CD4-positive, alpha-beta T cell treated with Interleukin-15 for 4 hours (primary cell): ENCODE measurements around the gene YAP1.
A peak's percentile ranks its signal among the peaks of the same experiment; 100 is the strongest.
"Not testable (repeated sequence)": the region's sequence is repeated elsewhere in the genome, so short reads cannot be mapped to it uniquely, and the experiment has no call there.

Source experiments
- DNase-seq: peaks from one replicate; pipeline ENCODE4 v3.0.0-alpha.2; 2020; ENCODE audit warnings: low spot score

YAP1 gene

DNA sequence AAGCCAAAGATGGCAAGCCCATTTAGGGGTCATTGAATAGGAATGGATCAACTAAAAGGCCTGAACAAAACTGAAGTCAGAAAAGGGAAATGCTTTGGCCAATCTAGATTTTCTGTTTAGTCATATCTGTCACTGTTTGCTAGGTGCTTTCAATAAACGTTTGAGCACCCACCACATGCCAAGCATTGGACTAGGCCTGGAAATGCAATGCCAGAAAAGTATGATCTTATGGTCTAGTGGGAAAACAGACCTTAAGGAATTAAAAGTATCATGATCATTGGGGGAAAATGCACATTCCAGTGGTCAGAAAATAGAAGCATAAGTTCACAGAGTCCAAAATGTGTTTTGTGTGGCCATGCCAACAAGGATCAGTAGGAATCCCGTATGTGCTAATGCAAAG, 130.3 kb downstream of the YAP1 start:
- DNase-seq = no peak

DNA sequence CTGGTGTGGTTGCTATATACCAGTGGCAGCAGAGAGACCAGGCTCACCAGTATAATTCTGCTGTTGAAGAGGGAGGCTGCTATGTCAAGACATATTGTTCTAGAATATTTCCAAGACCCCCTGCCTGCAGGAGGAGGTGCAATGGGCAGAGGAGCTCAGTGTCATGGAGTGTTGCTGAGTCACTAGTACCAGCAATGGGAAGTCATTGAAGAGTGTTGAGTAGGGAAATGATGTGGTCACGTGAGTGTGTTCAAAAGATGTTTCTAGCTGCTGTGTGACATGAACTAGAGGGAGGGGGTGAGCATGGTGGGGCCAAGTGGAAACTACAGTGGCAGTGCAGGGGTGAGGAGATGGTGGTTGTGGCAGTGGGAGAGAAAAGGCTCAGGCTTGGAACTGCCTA, 130.8 kb downstream of the YAP1 start:
- no peak for DNase-seq

DNA sequence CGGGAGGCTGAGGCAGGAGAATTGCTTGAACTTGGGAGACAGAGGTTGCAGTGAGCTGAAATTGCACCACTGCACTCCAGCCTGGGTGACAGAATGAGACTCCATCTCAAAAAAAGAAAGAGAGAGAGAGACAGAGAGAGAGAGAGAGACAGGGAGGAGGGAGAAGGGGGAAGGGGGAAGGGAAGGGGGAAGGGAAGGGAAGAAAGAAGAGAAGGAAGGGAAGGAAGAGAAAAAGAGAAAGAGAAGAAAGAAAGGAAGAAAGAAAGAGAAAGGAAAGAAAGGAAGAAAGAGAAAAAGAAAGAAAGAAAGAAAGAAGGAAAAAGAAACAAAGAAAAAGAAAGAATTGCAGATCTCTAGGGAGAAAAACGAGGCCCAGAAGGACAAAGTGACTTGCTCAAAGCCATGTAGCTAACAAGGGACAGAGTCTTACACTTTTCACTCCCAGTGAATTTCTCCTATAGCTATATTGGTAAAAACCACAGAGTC, 133.2 kb downstream of the YAP1 start:
- DNase-seq = no peak

DNA sequence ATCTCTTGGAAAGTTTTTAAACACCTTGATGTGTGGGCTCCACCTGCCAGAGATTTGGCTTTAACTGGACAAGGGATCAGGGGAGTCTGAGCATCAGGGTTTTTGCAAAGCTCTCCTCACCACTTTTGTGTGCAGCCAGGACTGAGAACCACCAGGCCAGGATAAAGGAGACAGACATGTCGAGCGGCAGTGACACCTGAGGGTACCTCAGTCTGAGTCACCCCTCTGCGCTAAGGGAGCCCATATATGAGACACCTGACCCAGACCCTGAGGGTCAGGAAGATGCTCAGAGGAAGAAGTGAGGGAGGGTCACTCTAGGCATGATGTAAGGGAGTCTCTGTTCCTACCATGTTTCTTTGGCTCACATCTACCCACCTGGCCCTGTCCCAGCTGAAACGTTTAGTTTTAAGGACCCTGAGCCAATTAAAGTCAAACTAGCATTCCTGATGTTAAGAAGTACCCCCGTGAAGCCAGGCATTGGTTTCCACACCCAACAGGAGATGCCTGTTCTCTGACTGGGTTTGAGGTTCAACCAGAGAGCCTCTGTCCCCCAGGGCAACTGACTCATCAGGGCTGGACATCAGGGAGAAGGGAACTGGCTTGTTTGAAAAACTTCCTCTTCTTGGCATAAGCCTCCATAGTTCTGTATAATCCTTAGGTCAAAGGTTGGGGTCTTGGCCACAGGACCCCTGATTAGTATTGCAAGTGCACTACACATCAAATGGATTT, 134.6 kb downstream of the YAP1 start:
- no peak for DNase-seq

DNA sequence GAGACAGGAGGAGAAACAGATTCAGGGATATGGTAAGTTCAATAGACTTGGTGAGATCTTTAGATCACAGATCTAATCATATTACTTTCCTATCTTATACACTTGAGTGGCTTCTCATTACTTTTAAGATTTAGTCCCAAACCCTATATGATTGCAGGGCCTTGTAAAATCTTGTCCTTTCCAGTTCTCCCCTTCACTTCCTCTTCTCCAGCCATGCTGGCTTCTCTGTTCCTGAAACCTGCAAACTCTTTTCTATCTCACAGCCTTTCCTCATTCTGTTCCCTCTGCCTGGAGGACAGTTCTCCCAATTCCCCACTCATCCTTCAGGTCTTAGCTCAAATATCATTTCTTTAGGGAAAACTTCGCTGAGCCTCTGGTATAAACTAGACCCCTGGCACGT, 141.2 kb downstream of the YAP1 start:
- no peak for DNase-seq

DNA sequence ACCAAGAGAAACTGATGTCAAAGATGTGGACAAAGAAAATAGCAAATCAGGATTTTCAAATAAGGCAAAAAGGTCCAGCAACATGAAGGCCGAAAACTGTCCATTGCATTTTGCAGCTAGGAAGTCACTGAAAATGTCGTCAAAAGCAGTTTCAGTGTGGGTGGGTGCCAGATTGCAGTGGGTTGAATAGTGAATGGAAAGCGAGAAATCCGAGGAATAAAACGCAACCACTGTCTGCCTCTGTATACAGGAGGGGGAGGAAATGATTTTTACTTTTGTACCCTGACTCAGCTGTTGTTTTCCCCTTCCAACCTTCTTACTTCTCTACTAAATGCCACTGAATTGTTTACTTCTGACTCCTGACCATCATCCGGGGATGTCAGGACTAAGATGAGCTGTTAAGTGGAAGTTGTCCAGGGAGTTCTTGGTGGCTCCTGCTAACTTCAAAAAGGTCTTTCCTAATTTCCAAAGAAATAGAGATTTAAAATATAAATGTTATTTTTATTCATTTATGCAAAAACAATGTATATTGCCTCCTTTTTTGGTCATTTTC, 142.2 kb downstream of the YAP1 start:
- DNase-seq = no peak

DNA sequence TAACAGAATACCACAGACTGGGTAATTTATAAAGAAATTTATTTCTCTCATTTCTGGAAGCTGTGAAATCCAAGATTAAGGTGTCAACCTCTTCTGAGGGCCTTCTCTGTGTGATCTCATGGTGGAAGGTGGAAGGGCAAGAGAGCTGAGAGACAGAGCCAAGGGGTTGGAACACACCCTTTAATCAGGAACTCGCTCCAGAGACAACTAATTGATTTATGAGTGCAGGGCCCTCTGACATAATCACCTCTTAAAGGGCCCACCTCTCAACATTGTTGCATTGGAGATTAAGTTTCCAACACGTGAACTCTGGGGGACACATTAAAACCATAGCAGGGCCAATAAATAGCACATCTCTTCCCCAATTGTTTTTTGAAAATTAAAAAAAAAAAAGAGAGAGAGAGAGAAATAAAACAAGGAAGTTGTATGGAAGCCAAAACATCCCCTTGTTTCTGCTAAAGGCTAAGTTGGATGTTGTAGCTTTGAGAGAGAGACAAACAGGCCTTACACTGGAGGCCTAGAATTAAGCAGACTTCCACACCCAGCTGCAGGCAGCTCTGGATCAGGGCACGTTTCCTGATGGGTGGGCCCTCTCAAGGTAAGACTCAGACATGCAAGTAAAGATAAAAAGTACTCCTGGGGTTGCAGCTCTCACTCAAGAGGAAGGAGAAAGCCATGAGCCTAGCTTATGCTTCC, 142.9 kb downstream of the YAP1 start:
- DNase-seq = no peak

DNA sequence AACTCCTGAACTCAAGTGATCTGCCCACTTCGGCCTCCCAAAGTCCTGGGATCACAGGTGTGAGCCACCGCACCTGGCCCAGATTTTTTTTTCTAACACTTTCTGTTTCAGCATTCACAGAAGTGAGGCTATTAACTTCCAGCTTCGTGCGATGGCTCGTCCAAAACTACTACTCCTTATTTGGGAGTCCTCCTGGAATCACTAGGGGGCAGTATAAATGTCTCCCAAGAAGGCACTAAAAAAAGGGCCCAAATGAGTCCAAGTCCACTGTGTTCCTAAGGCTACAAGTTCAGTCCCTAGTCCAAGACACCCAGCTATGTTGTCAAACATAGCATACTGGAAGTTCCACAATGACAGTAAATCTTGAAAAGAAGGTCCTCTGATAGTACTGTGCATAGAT, 143.8 kb downstream of the YAP1 start:
- no peak for DNase-seq

DNA sequence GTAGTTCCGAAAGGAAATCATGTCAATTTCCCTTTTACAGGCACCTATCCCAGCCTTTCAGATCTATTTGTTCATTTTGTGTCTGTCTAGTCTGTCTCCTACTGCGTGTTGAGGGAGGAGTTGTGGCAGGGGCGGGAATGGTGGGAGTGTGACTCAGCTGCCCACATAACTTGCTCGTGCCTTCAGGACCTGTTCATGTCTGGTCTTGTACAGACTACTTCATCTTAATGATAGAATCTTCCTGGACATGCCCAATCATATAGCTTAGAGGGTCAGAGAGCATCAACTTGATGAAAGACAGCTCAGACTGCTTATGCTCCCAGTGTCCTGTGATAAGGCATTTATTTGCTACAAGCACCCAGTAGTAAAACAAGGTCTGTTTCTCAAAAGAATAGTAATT, 146.0 kb downstream of the YAP1 start:
- DNase-seq = no peak

DNA sequence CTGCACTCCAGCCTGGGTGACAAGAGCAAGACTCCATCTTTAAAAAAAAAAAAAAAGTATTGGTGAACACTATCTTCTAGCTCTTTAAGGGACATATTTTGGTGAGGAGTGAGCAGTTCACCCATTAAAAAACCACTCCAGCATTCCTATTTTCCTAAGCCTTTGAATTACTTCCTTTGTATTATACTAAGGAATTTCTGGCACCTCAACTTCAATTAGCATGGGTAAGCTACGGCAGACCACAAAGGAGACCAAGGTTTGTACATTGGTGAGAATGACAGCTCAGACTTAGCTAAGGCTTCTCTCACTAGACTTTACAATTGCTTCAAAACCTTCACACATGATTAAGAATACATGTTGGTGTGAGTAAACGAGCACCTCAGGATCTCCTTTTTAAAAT, 150.0 kb downstream of the YAP1 start:
- DNase-seq = no peak

DNA sequence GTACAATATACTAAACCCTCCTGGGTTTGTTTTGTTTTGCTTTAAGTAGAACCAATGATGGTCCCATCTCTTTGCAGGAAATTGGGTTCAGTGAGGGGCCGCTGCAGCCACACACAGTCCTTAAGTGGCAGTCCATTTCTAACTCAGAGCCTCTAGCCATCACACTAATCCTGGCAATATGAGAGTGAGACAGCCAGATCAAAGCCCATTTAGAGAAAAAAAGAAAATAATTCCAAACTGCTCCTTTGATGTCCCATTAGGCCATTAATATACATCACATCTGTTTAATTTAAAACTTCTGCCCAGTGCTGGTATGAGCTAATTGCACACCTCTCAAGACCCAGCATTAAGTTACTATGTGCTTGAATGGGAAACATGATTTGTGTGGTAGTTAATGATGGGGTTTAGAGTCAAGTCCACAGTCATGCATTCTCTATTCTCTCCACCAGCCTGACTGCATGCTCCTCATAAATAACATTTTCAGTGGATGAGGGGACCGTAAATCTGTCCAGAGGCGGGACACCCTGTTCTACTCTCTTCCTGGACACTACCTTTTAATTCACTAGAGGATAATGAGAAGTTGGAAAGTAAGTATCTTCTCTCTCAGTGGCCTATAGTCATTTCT, 153.2 kb downstream of the YAP1 start:
- DNase-seq = no peak

DNA sequence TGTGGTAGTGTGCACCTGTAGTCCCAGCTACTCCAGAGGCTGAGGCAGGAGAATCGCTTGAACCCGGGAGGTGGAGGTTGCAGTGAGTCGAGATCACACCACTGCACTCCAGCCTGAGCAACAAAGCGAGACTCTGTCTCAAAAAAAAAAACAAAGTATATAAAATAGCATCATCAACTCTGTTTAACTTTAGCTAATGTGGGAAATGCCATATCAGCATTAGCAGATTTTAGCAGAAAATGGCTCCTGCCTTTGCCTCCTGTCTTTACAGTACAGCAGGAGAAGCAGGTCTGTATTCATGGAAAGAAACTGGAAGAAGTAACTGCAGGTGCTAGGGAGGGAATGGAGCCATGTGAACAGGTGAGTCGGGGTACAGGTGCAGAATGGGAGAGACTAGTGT, 154.5 kb downstream of the YAP1 start:
- not testable (repeated sequence) for DNase-seq

DNA sequence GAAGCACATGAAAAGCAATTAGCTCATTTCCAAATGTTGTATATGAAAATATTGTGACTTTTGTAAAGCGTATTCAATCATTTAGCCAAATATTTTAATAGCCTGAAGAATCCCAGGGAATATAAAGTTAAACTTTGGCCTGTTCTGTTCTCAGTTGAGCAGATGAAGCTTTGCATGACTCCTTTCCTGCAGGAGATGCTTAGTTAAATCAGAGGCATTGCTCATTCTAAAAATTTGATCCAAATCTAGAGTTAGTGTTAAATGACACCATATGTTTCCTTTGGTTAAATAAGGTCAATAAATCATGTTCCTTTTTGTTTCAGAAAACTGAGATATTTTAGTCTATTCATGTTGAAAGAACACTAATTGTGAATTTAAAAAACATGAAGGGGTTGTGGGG, 155.9 kb downstream of the YAP1 start:
- DNase-seq = no peak

DNA sequence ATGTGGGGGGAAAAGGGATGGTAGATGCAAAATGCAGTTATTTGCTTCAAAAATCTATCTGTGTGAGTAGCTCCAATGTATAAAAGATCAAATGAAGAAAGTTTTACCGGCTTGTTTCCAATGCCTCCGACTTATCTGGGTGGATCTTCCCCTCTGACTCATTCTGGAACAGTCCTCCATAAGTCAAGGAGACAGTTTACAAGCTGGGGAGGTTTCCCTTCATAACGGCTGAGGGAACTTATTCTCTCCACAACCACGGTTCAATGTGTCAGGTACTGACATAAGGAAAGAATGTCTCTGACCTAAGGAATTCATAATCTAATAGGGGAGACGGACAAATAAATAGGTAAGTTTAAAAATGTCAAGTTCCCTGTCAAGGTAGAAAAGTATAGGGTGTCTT, 157.4 kb downstream of the YAP1 start:
- DNase-seq = no peak

DNA sequence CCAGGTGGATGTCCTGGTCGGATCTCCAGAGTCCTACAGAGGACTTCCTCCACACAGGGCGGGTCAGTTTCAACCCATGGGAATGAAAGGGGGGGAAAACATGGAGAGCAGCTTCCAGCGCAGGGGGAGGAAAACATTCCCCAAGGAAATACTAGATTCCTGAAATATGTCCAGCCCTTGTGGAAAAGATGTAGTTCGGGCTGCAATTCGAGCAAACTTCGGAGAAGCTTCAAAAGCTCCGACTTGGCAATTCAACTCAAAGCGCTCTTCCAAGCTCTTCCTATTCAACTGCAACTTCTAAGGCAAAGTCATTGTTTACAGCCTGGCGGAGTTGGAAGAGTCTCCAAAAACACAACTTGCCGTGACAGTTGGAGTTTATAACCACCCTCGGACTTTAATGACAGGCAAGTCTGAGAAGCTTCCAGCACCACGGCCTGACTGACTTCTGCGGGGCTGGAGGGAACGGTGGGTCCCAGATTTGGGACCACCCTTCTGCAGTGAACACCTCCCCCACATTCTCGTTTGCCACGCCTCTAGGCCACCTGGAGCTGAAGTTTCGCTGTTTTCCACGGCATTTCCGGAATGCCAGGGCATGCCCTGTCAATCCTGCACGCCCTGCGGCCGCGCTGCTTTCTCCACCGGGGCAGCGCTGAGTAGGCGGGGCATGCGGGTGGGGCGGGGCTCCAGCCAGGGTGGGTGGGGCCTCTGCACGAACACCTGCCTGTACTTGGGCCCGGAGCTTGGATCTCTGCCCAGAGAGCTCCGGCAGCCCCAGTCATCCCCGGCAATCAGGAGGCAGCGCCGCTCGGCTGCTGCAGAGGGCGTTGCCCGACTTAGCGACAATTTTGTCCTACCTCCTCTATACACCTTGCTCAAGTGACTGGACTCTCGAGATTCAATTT, 158.1 kb downstream of the YAP1 start:
- peak; percentile 84 for DNase-seq

DNA sequence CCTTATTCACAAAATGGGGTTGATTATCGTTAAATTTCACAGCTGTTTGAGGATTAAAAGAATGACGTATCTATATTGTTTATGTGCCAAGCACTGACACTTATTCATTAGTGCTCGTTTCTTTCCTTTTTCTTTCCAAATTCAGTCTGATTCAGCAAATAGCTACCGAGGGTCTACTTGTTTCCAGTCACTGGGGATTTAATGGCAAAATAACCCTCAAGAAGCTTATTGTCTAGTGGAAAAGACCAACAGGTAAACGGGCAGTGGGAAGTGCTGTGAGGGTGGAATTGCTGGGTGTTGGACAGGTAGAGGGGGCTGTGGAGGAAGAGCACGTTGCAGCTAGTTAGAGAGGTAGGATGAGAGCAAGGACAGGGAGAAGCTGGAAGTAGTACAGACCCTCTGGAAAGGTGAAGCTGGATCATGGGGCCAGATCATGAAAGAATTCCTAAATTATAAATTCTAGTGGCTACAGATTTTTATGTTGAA, 158.8 kb downstream of the YAP1 start:
- DNase-seq = no peak

DNA sequence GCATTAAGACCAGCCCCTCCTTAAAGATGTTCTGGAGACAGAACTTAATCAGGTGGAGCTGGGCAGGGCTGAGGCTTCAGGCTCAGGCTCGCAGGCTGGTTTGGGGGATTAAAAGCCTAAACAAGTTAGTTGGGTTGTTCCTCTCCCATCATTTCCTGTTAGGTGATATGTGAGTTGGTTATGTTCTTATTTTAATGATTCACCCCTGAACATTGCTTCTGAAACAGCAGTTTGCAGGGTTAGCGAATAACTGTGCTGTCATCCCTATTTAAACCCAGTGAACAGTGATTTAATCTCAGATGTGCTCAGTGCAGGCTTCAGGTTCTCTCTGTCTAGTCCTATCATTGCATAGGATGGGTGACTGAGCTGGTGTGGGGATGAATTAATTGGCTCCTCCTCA, 159.7 kb downstream of the YAP1 start:
- DNase-seq = no peak

DNA sequence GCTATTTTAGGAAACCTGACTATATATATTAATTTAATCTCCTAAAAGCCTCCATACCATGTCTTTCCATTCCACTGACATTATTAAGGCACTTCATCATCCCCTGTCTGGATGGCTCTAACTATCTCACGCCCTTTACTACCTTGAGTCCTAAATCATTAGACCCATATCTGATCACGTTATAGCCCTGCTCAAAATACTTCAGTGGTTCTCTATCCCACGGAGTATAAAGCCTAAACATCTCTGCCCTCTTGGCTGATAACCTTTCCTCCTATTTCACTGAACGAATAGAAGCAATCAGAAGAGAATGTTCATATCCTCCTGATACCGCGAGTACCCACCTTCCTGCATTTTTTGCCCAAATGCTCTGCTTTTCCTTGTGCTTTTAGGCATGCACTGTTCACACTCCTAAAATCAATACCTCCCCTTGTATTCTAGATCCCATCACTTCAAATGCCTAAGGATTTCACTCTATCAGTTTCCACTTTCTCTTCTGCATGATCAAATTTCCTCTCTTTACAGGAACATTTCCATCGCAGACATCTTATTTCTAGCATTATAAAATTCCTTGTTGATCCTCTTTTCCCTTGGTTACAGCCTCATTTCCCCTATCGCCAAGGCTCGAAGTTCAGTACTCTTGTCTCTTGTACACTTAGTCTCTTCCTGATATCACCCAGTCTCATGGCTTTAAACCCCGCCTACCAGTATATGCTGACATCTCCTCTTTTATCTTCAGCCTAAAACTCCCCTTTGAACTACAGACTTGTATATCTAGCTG, 162.0 kb downstream of the YAP1 start:
- DNase-seq = no peak

DNA sequence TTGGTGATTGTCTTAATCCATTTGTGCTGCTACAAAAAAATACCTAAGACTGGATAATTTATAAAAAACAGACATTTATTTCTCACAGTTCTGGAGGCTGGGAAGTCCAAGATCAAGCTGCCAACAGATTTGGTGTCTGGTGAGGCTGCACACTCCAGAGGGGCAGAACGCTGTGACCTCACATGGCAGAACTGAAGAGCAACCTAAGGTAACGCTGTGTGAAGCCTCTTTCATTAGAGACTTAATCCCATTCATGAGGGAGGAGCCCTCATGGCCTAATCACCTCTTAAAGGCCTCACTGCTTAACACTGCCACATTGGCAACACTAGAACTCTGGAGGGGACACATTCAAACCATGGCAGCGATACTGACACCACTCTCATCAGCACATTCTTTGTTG, 164.4 kb downstream of the YAP1 start:
- DNase-seq = no peak

DNA sequence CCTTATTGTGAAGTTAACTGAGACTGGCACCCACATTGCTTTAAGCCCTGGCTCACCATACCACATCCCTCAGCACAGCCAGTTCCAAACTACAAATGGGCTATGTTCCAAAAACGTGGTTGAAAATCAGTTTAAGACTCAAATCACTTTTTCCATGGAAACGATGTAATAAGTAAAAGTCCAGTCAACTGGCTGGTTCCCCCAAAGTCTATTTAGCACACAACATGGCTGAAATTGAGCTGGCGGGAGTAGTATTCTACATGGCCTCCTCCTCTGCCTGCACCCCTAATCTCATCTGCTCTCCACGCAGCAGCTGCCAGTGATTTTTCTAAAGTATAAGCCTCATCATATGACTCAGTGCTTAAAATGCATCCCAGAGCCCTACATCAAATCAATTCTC, 166.1 kb downstream of the YAP1 start:
- no peak for DNase-seq

DNA sequence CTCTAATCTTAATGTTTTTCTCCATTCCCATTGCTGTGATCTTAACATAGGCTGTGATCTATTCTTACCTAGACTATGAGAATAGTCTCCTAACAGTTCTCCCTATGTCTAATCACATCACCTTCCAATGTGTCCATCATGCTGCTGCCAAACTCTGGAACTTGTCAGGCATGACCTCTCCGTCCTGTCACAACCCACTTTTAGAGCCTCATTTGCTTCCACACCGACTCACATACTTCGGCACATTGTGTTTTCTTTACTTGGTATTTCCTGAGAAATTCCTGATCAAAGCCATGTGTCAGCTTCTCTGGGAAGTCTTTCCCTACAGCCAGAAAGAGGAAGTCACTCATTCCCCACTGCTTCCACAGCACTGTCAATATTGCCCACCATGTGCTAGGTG, 166.5 kb downstream of the YAP1 start:
- DNase-seq = no peak
